GM18858 (cell line): Measurements from ENCODE around the gene CLTB.

Experiments used
- ATAC-seq: cut with Tn5 transposase; IDR thresholded peaks from one replicate; pipeline ENCODE4 v1.9.1; 2021; ENCODE audit not compliant: unreplicated experiment

Gene CLTB

GRCh38 chr5:176383961-176384360 lies 32.4 kb downstream of the CLTB start:
- ATAC-seq = no peak

GRCh38 chr5:176383248-176383905 lies 33.0 kb downstream of the CLTB start:
- ATAC-seq = no peak

- no peak for ATAC-seq
These were observed 33.6 kb downstream of the CLTB start for GRCh38 chr5:176382721-176383120.

GRCh38 chr5:176381979-176382378 lies 34.4 kb downstream of the CLTB start:
- ATAC-seq = no peak

GRCh38 chr5:176381423-176381822 lies 34.9 kb downstream of the CLTB start:
- no peak for ATAC-seq

GRCh38 chr5:176379881-176380280 lies 36.5 kb downstream of the CLTB start:
- no peak for ATAC-seq

- ATAC-seq = no peak
These were observed 43.1 kb downstream of the CLTB start for GRCh38 chr5:176373100-176373818.

- ATAC-seq = no peak
These were observed 44.5 kb downstream of the CLTB start for GRCh38 chr5:176371621-176372539.

GRCh38 chr5:176369934-176370711 lies 46.2 kb downstream of the CLTB start:
- ATAC-seq = no peak

- no peak for ATAC-seq
These were observed 47.6 kb downstream of the CLTB start for GRCh38 chr5:176368726-176369125.

- no peak for ATAC-seq
These were observed 50.0 kb downstream of the CLTB start for GRCh38 chr5:176366232-176366894.

- no peak for ATAC-seq
These were observed 50.7 kb downstream of the CLTB start, which contains the start of gene ARL10 for GRCh38 chr5:176365351-176366231. TSS of gene ARL10 (plus strand) at chr5:176365487. CDS start at chr5:176365564, 77 bp downstream.

- no peak for ATAC-seq
These were observed 51.5 kb downstream of the CLTB start for GRCh38 chr5:176364765-176365350.

GRCh38 chr5:176362233-176362490 lies 54.2 kb downstream of the CLTB start:
- peak; percentile 4 for ATAC-seq

- peak; percentile 73 for ATAC-seq
These were observed 54.7 kb downstream of the CLTB start, which contains the start of gene KIAA1191 for GRCh38 chr5:176361437-176362232. TSS of gene KIAA1191 (minus strand) at chr5:176361764. CDS start at chr5:176359508, 2,256 bp downstream.

GRCh38 chr5:176360894-176361436 lies 55.4 kb downstream of the CLTB start:
- ATAC-seq = no peak

GRCh38 chr5:176359658-176360057 lies 56.7 kb downstream of the CLTB start:
- no peak for ATAC-seq

GRCh38 chr5:176356179-176356566 lies 60.2 kb downstream of the CLTB start:
- no peak for ATAC-seq
